ENCODE measurements around the gene FHIP1A.

FHIP1A gene

DNA sequence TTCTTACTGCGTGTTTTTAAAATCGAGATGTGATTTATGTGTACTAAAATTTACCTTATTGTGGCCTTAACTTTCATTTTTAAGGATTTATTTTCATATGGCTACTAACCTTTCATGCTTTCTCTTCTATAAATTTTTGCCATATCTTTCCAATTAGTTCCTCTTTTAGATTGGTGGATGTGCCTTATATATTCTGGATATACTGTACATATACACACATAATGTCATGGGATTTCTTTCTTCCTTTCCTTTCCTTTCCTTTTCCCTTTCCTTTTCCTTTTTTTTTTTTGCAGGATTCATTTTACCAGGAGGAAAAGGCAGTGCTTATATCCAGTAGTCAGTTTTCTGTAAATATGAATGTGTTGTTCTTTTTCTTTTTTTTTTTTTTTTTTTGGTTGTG lies 37.2 kb downstream of the FHIP1A start:
- TF ChIP-seq, protein P1, sequence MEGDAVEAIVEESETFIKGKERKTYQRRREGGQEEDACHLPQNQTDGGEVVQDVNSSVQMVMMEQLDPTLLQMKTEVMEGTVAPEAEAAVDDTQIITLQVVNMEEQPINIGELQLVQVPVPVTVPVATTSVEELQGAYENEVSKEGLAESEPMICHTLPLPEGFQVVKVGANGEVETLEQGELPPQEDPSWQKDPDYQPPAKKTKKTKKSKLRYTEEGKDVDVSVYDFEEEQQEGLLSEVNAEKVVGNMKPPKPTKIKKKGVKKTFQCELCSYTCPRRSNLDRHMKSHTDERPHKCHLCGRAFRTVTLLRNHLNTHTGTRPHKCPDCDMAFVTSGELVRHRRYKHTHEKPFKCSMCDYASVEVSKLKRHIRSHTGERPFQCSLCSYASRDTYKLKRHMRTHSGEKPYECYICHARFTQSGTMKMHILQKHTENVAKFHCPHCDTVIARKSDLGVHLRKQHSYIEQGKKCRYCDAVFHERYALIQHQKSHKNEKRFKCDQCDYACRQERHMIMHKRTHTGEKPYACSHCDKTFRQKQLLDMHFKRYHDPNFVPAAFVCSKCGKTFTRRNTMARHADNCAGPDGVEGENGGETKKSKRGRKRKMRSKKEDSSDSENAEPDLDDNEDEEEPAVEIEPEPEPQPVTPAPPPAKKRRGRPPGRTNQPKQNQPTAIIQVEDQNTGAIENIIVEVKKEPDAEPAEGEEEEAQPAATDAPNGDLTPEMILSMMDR (IDR thresholded peaks at IDR 0.05; ENCODE audit: low read depth, low read length, missing control alignments), result no peak
- DNase-seq (ENCODE audit: extremely low read depth, low read depth), result no peak
- no peak overlapping the region for H3K4me3 ChIP-seq (replicated peaks; ENCODE audit: low read depth, low read length)

DNA sequence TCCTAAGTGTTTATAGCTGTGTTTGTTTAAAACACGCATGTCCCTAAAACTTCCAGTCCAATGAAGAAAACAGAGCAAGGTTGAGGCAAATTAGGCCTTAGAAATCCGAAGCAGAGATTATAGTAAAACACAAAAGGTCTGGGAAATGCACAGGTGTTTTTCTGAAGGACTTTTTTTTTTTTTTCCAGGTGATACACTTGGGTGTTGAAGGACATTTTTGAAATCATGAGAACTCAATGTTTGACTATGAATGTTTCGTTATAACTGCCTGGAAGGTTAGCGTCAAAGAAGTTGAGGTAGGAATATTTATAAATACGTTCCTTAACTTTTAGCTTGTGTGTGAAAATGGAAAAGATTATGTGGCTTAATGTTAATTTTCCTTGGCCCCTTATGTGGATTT lies 45.5 kb downstream of the FHIP1A start:
- no peak for DNase-seq (ENCODE audit: extremely low read depth, low read depth)
- TF ChIP-seq, protein P1 (IDR thresholded peaks at IDR 0.05; ENCODE audit: low read depth, low read length, missing control alignments), result no peak
- H3K4me3 ChIP-seq (replicated peaks; ENCODE audit: low read depth, low read length), result no peak overlapping the region

DNA sequence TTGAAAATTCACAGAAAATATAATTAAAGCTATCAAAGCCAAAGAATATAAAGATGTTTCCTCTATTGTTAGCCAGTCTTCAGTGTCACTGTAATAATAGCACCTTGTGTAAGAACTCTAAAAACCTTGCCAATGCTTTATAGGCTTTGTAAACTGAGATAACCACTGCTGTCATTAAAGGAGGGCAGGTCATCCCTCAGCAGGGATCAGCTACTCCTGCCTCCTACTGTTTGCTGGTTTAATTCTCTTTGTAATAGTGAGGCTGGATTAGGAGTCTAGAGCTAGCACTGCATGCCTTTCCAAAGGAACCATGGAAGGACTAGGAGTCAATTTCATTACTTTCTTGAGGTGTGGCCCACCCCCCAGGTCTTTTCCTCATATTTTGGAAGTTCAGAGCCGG lies 46.2 kb downstream of the FHIP1A start:
- DNase-seq (ENCODE audit: extremely low read depth, low read depth), result no peak
- no peak overlapping the region for H3K4me3 ChIP-seq (replicated peaks; ENCODE audit: low read depth, low read length)
- TF ChIP-seq, protein P1 (IDR thresholded peaks at IDR 0.05; ENCODE audit: low read depth, low read length, missing control alignments), result no peak

DNA sequence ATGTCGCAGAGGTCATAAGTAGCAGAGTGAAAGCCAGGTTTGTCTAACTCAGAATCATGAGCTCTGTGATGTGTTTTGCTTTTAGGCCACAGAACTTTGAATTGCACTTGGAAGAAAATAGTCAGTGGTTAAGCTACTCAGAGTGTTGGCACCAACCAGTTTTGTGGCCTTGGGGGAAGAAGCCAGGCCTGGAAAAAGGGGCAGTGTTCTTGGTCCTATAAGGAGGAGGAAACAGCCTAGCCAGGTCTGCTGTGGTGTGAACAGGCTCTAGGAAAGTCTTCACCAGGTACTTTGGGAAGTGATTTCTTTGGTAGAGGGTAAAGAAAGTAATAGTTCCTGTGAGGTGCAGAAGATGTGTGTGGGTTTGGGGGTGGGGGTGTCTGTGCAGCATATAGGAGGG lies 49.2 kb downstream of the FHIP1A start:
- H3K4me3 ChIP-seq (replicated peaks; ENCODE audit: low read depth, low read length), result no peak overlapping the region
- DNase-seq (ENCODE audit: extremely low read depth, low read depth), result no peak
- TF ChIP-seq, protein P1 (IDR thresholded peaks at IDR 0.05; ENCODE audit: low read depth, low read length, missing control alignments), result no peak

Measured in HFF-Myc (cell line).